CD14-positive monocyte (primary cell): Measurements from ENCODE around the gene CUX1. TPM values are rescaled to one million over a fixed set of nuclear protein-coding genes. Genes with fewer than 3 reads are reported as not detected.
A peak's percentile ranks its signal among the peaks of the same experiment; 100 is the strongest.

ENCODE experiments used
- DNase-seq, 3 donors: peaks; one replicate each; pipeline ENCODE4 v3.0.0-alpha.2; 2011 to 2022
- H2AFZ ChIP-seq: 2 replicates; pipeline ENCODE4 v1.6.0; 2012; ENCODE audit warnings: mild to moderate bottlenecking, low read depth, low read length, inconsistent platforms; ENCODE audit not compliant: insufficient read depth, poor library complexity, severe bottlenecking
- H3K27ac ChIP-seq, 2 donors: 1 replicate in 1 of 2; 2 replicates in 1 of 2; pipeline ENCODE4 v1.5.1; 2012 to 2013; ENCODE audit warnings: low read length in 2 of 2, control low read depth in 1 of 2, inconsistent platforms in 1 of 2, low read depth in 1 of 2, mild to moderate bottlenecking in 1 of 2
- H3K27me3 ChIP-seq, 2 donors: one replicate each; pipeline versions ENCODE4 v1.6.0 to v1.6.1; 2011 to 2013; ENCODE audit warnings: low read length in 2 of 2; ENCODE audit not compliant: control insufficient read depth in 2 of 2, insufficient read depth in 2 of 2
- H3K36me3 ChIP-seq, 2 donors: replicated peaks in 1 of 2; 1 replicate in 1 of 2; 2 replicates in 1 of 2; pipeline versions ENCODE4 v1.5.1 to v1.6.1; 2012 to 2013; ENCODE audit warnings: low read length in 2 of 2, control low read depth in 1 of 2, inconsistent platforms in 1 of 2, mild to moderate bottlenecking in 1 of 2; ENCODE audit not compliant: insufficient read depth in 2 of 2, control insufficient read depth in 1 of 2
- H3K4me1 ChIP-seq, 2 donors: 1 replicate in 1 of 2; 2 replicates in 1 of 2; pipeline versions ENCODE4 v1.5.1 to v1.6.1; 2012 to 2013; ENCODE audit warnings: low read length in 2 of 2, control low read depth in 1 of 2, inconsistent platforms in 1 of 2, mild to moderate bottlenecking in 1 of 2, moderate library complexity in 1 of 2; ENCODE audit not compliant: insufficient read depth in 2 of 2, control insufficient read depth in 1 of 2
- H3K4me2 ChIP-seq: replicated peaks from 2 replicates; pipeline ENCODE3; 2012; ENCODE audit warnings: low read length, moderate library complexity, mild to moderate bottlenecking; ENCODE audit not compliant: poor library complexity, severe bottlenecking; ENCODE audit errors: extremely low read depth
- H3K4me3 ChIP-seq, 3 experiments: fragments of 200-600 bp in 1 of 3; sonication (generic) in 1 of 3; replicated peaks in 1 of 3; 1 replicate in 2 of 3; 2 replicates in 1 of 3; pipeline ENCODE4 v1.5.1; 2011 to 2013; ENCODE audit warnings: low read length in 3 of 3, mild to moderate bottlenecking in 3 of 3, control low read depth in 2 of 3, low read depth in 2 of 3, inconsistent platforms in 1 of 3, moderate library complexity in 1 of 3
- H3K79me2 ChIP-seq: 2 replicates; pipeline ENCODE4 v1.6.0; 2012; ENCODE audit warnings: mild to moderate bottlenecking, control low read depth, inconsistent platforms, low read length, moderate library complexity; ENCODE audit not compliant: insufficient read depth
- H3K9ac ChIP-seq: 2 replicates; pipeline ENCODE4 v1.6.0; 2017; ENCODE audit warnings: low read length, mild to moderate bottlenecking; ENCODE audit not compliant: insufficient read depth, poor library complexity, severe bottlenecking
- H3K9me3 ChIP-seq, 2 donors: replicated peaks in 1 of 2; 1 replicate in 1 of 2; 2 replicates in 1 of 2; pipeline versions ENCODE4 v1.5.1 to v1.6.1; 2012 to 2013; ENCODE audit warnings: low read length in 2 of 2, control low read depth in 1 of 2; ENCODE audit not compliant: control insufficient read depth in 1 of 2, insufficient read depth in 1 of 2
- H4K20me1 ChIP-seq: 2 replicates; pipeline ENCODE4 v1.6.0; 2012; ENCODE audit warnings: mild to moderate bottlenecking, low read length, control low read depth, moderate library complexity; ENCODE audit not compliant: insufficient read depth
- H3K27ac Mint-ChIP-seq, 7 donors: one replicate each; pipeline ENCODE4 v1.8.0; 2020; ENCODE audit warnings: mild to moderate bottlenecking in 7 of 7, mixed read lengths in 7 of 7, moderate library complexity in 6 of 7, inconsistent platforms in 2 of 7
- H3K27me3 Mint-ChIP-seq, 3 donors: one replicate each; pipeline ENCODE4 v1.8.0; 2021 to 2022; ENCODE audit warnings: low read depth in 3 of 3, mild to moderate bottlenecking in 3 of 3, mixed read lengths in 3 of 3, moderate library complexity in 3 of 3, inconsistent platforms in 1 of 3
- H3K36me3 Mint-ChIP-seq, 2 donors: one replicate each; pipeline ENCODE4 v1.8.0; 2020; ENCODE audit warnings: mixed read lengths in 2 of 2, inconsistent platforms in 1 of 2, mild to moderate bottlenecking in 1 of 2
- H3K4me1 Mint-ChIP-seq: one replicate; pipeline ENCODE4 v1.8.0; 2020; ENCODE audit warnings: mild to moderate bottlenecking, mixed read lengths
- H3K4me3 Mint-ChIP-seq, 2 donors: one replicate each; pipeline ENCODE4 v1.8.0; 2020; ENCODE audit warnings: mild to moderate bottlenecking in 2 of 2, mixed read lengths in 2 of 2, moderate library complexity in 1 of 2
- H3K9me3 Mint-ChIP-seq, 7 donors: one replicate each; pipeline ENCODE4 v1.8.0; 2020 to 2022; ENCODE audit warnings: mixed read lengths in 7 of 7, mild to moderate bottlenecking in 6 of 7, moderate library complexity in 6 of 7, inconsistent platforms in 2 of 7
- CTCF ChIP-seq: fragments of 200-600 bp; IDR thresholded peaks from one replicate; pipeline ENCODE4 v1.8.0; 2022; ENCODE audit warnings: antibody characterized with exemption, mild to moderate bottlenecking
- WGBS: methylation state at CpG from one replicate; pipeline ENCODE4 v1.1.5; 2013; ENCODE audit warnings: missing lambda C conversion rate; ENCODE audit not compliant: insufficient coverage; 5-methylcytosine and 5-hydroxymethylcytosine counted together
- intact Hi-C, 2 donors: fragments of 100-400 bp; cut with micrococcal nuclease; formaldehyde crosslinking; loops; one replicate each; pipeline versions ENCODE4 v1.15.0 to v1.15.1; 2023
- polyA plus RNA-seq, 3 donors: library from polyadenylated mRNA; depleted of rRNA in 1 of 3; unstranded in 2 of 3; stranded (reverse) in 1 of 3; fragments of 300-500 nt in 2 of 3; fragments of >200 nt in 1 of 3; fragmentation: Illumina TruSeq in 2 of 3; gene quantifications; 1 replicate in 2 of 3; 2 replicates in 1 of 3; pipeline ENCODE4 v1.2.3, GENCODE V29; 2012 to 2021

The CUX1 gene
- polyA plus RNA-seq, 3 donors = 17.6 to 38.0 (median 28.0) TPM

GRCh38 chr7:101816595-101817470 lies 593 bp upstream of the CUX1 start:
- intact Hi-C loops = loop anchor here (2.0 to 5.0 kb wide), 2 partner anchors 40 to 66 kb away; no protein-coding TSS in a partner anchor
- Histone ChIP-seq H3K79me2 (peaks cover 52% of the 10 kb centered on the region), H4K20me1 (peaks cover 32% of the 10 kb centered on the region), H3K4me2 (peak overlapping the region; percentile 90), H3K27me3 (no peaks in the 10 kb centered on the region), H3K4me1 (peaks cover 31 to 52% of the 10 kb centered on the region in 2 donors), H3K36me3 (no peaks in the 10 kb centered on the region), H3K27ac (peak overlapping the region; percentile 84 to 94), H3K4me3 (peak overlapping the region; percentile 74 to 96 (median 84)), H3K9me3 (no peaks in the 10 kb centered on the region), H2AFZ (peak overlapping the region; percentile 68), H3K9ac (peak overlapping the region; percentile 91)
- no peak for TF ChIP-seq CTCF
- H3K27ac Mint-ChIP-seq = peak overlapping the region in 6 of 7 donors; percentile 54 to 90 (median 70)
- H3K27me3 Mint-ChIP-seq = peaks cover 0 to 2% (median 1%) of the 10 kb centered on the region in 3 donors
- peak overlapping the region; percentile 62 for H3K4me3 Mint-ChIP-seq
- H3K9me3 Mint-ChIP-seq = no peaks in the 10 kb centered on the region
- H3K4me1 Mint-ChIP-seq = peaks cover 34% of the 10 kb centered on the region
- peaks cover 0 to 6% of the 10 kb centered on the region in 2 donors for H3K36me3 Mint-ChIP-seq
- peak in 2 of 3 donors; percentile 30 to 39 for DNase-seq
- whole genome bisulfite sequencing = under 1% methylated on average over 130 of the region's 130 CpGs

GRCh38 chr7:101818287-101819071 lies 1.1 kb downstream of the CUX1 start:
- peaks cover 0 to 2% (median 1%) of the 10 kb centered on the region in 3 donors for H3K27me3 Mint-ChIP-seq
- Histone ChIP-seq H3K27ac (peak overlapping the region in 1 of 2 donors; percentile 84), H3K4me3 (peak overlapping the region; percentile 74 to 96 (median 84)), H3K4me2 (peak overlapping the region; percentile 90), H2AFZ (no peak overlapping the region), H3K4me1 (peaks cover 46 to 66% of the 10 kb centered on the region in 2 donors), H3K27me3 (no peaks in the 10 kb centered on the region), H3K79me2 (peaks cover 68% of the 10 kb centered on the region), H3K9ac (peak overlapping the region; percentile 91), H3K36me3 (no peaks in the 10 kb centered on the region), H3K9me3 (no peaks in the 10 kb centered on the region), H4K20me1 (peaks cover 48% of the 10 kb centered on the region)
- H3K4me1 Mint-ChIP-seq = peaks cover 47% of the 10 kb centered on the region
- TF ChIP-seq CTCF = no peak
- intact Hi-C loops = loop anchor here (5.0 kb wide), 1 partner anchor 39 kb away; no protein-coding TSS in a partner anchor
- peaks cover 0 to 10% of the 10 kb centered on the region in 2 donors for H3K36me3 Mint-ChIP-seq
- DNase-seq = no peak
- no peaks in the 10 kb centered on the region for H3K9me3 Mint-ChIP-seq
- 78% methylated on average over 8 of the region's 14 CpGs for WGBS
- peak overlapping the region; percentile 91 to 96 for H3K4me3 Mint-ChIP-seq
- peak overlapping the region; percentile 82 to 96 (median 94) for H3K27ac Mint-ChIP-seq
